GM23338 (cell line): ENCODE measurements around the gene CCDC63. TPM values are rescaled to one million over a fixed set of nuclear protein-coding genes. Genes with fewer than 3 reads are reported as not detected.

Experiments used
- ATAC-seq: fragments of 200-7000 bp; cut with Tn5 transposase; 3 replicates; pipeline ENCODE4 v1.9.1; 2020
- DNase-seq: peaks from one replicate; pipeline ENCODE4 v3.0.0-alpha.2; 2015; ENCODE audit warnings: low spot score
- H2AFZ ChIP-seq: fragments of 200-600 bp; sonication (generic); 2 replicates; pipeline ENCODE4 v1.8.0; 2016; ENCODE audit warnings: antibody characterized with exemption, mild to moderate bottlenecking, moderate library complexity
- H3F3A ChIP-seq: fragments of 200-600 bp; sonication (generic); replicated peaks from 2 replicates; pipeline ENCODE4 v1.8.0; 2017; ENCODE audit warnings: antibody characterized with exemption, mixed run types, low read depth
- H3K27ac ChIP-seq: fragments of 200-600 bp; sonication (generic); 2 replicates; pipeline ENCODE4 v1.6.1; 2016; ENCODE audit warnings: low read depth
- H3K27me3 ChIP-seq: fragments of 200-600 bp; sonication (generic); 2 replicates; pipeline ENCODE4 v1.8.0; 2016; ENCODE audit warnings: mild to moderate bottlenecking, mixed run types, moderate library complexity; ENCODE audit not compliant: insufficient read depth
- H3K36me3 ChIP-seq: fragments of 200-600 bp; sonication (generic); 2 replicates; pipeline ENCODE4 v1.8.0; 2016; ENCODE audit warnings: mild to moderate bottlenecking; ENCODE audit not compliant: insufficient read depth
- H3K4me1 ChIP-seq: fragments of 200-600 bp; sonication (generic); 2 replicates; pipeline ENCODE4 v1.8.0; 2016; ENCODE audit warnings: mild to moderate bottlenecking, moderate library complexity; ENCODE audit not compliant: insufficient read depth
- H3K4me2 ChIP-seq: fragments of 200-600 bp; sonication (generic); 2 replicates; pipeline ENCODE4 v1.7.1; 2017; ENCODE audit warnings: mixed run types
- H3K4me3 ChIP-seq: fragments of 200-600 bp; sonication (generic); 2 replicates; pipeline ENCODE4 v1.6.1; 2016; ENCODE audit warnings: mixed run types
- H3K79me2 ChIP-seq: fragments of 200-600 bp; sonication (generic); replicated peaks from 2 replicates; pipeline ENCODE4 v1.8.0; 2017; ENCODE audit warnings: mild to moderate bottlenecking; ENCODE audit not compliant: insufficient read depth
- H3K9me2 ChIP-seq: fragments of 200-600 bp; sonication (generic); 2 replicates; pipeline ENCODE4 v1.8.0; 2017; ENCODE audit not compliant: insufficient read depth
- H4K20me1 ChIP-seq: fragments of 200-600 bp; sonication (generic); replicated peaks from 2 replicates; pipeline ENCODE4 v1.8.0; 2017; ENCODE audit warnings: mild to moderate bottlenecking; ENCODE audit not compliant: insufficient read depth
- H3K27ac Mint-ChIP-seq: 2 replicates; pipeline ENCODE4 v1.8.0; 2020; ENCODE audit warnings: inconsistent platforms, mild to moderate bottlenecking, moderate library complexity, mixed read lengths
- H3K27me3 Mint-ChIP-seq: 3 replicates; pipeline ENCODE4 v1.8.0; 2022; ENCODE audit warnings: low read depth, mild to moderate bottlenecking, moderate library complexity, mixed read lengths, inconsistent platforms; ENCODE audit not compliant: insufficient read depth, poor library complexity
- H3K36me3 Mint-ChIP-seq: 3 replicates; pipeline ENCODE4 v1.8.0; 2021; ENCODE audit warnings: low read depth, mild to moderate bottlenecking, inconsistent platforms, moderate library complexity, mixed read lengths
- H3K4me1 Mint-ChIP-seq: 3 replicates; pipeline ENCODE4 v1.8.0; 2020; ENCODE audit warnings: mild to moderate bottlenecking, inconsistent platforms, mixed read lengths
- H3K4me3 Mint-ChIP-seq: 3 replicates; pipeline ENCODE4 v1.8.0; 2021; ENCODE audit warnings: moderate library complexity, mild to moderate bottlenecking, inconsistent platforms, mixed read lengths
- H3K9me3 Mint-ChIP-seq: 3 replicates; pipeline ENCODE4 v1.8.0; 2020; ENCODE audit warnings: moderate library complexity, mild to moderate bottlenecking, inconsistent platforms, mixed read lengths
- CREB1 ChIP-seq: fragments of 250-450 bp; sonication (Bioruptor Pico); IDR thresholded peaks from 2 replicates; pipeline ENCODE4 v1.5.0; 2020; ENCODE audit warnings: low read depth, mild to moderate bottlenecking, moderate library complexity
- EZH2phosphoT487 ChIP-seq: fragments of 200-600 bp; sonication (generic); IDR thresholded peaks from one replicate; pipeline ENCODE4 v1.8.1; 2018; ENCODE audit warnings: antibody characterized with exemption; ENCODE audit not compliant: unreplicated experiment
- JUNB ChIP-seq: IDR thresholded peaks from one replicate; pipeline ENCODE4 v1.6.1; 2016; ENCODE audit warnings: antibody characterized with exemption; ENCODE audit not compliant: unreplicated experiment
- NANOG ChIP-seq: IDR thresholded peaks from 2 replicates; pipeline ENCODE4 v1.6.1; 2016; ENCODE audit warnings: antibody characterized with exemption, borderline replicate concordance
- POLR2AphosphoS5 ChIP-seq: IDR thresholded peaks from 2 replicates; pipeline ENCODE4 v1.6.1; 2016; ENCODE audit warnings: antibody characterized with exemption, low read depth
- ZNF114 ChIP-seq: fragments of 250-450 bp; sonication (Bioruptor Pico); IDR thresholded peaks from 2 replicates; pipeline ENCODE4 v1.5.0; 2020; ENCODE audit warnings: mild to moderate bottlenecking, moderate library complexity
- ZNF331 ChIP-seq: fragments of 250-450 bp; sonication (Bioruptor Pico); IDR thresholded peaks from 2 replicates; pipeline ENCODE4 v1.5.0; 2020; ENCODE audit warnings: low read depth, mild to moderate bottlenecking, moderate library complexity
- ZNF462 ChIP-seq: fragments of 250-450 bp; sonication (Bioruptor Pico); IDR thresholded peaks from 2 replicates; pipeline ENCODE4 v1.5.0; 2020; ENCODE audit warnings: mild to moderate bottlenecking, moderate library complexity
- polyA plus RNA-seq: library from polyadenylated mRNA; unstranded; fragments of >200 nt; fragmentation: Nextera tagmentation; extraction: Ambion mirVana; gene quantifications from 2 replicates; pipeline ENCODE4 v1.2.1, GENCODE V29; 2016
- total RNA-seq: library from RNA; depleted of rRNA; stranded (reverse); fragments of >200 nt; shearing (Covaris generic); gene quantifications from 2 replicates; pipeline ENCODE4 v1.2.3, GENCODE V29; 2014

CCDC63 gene
- total and polyA plus RNA-seq, 2 experiments from 2014 or later = 1.8 TPM; not detected in 1

- TF ChIP-seq ZNF462 (CRISPR knock-in tag) = no peak
- TF ChIP-seq POLR2AphosphoS5 = no peak
- TF ChIP-seq ZNF331 = no peak
- TF ChIP-seq EZH2phosphoT487 = no peak
- TF ChIP-seq CREB1 (CRISPR knock-in tag) = peak; percentile 25; the same call in 1 of the 2 replicates
- no peak for TF ChIP-seq NANOG
- TF ChIP-seq ZNF114 (CRISPR knock-in tag) = no peak
- TF ChIP-seq JUNB = no peak
Observed at GRCh38 chr12:110826592-110827200, 20.1 kb upstream of the CCDC63 start (continued).

GRCh38 chr12:110829308-110829707 is 17.5 kb upstream of the CCDC63 start:
- H3K27me3 ChIP-seq = no peaks in the 10 kb centered on the region
- DNase-seq (no peak), ATAC-seq (no peak)
- Mint-ChIP-seq H3K36me3 (no peaks in the 10 kb centered on the region), H3K27ac (no peak overlapping the region), H3K4me1 (no peaks in the 10 kb centered on the region), H3K9me3 (no peaks in the 10 kb centered on the region), H3K4me3 (no peak overlapping the region), H3K27me3 (peaks cover 6% of the 10 kb centered on the region)
- TF ChIP-seq JUNB (no peak), NANOG (no peak)
- no peaks in the 10 kb centered on the region for H3K36me3 ChIP-seq
- H4K20me1 ChIP-seq = no peaks in the 10 kb centered on the region
- H2AFZ ChIP-seq = no peak overlapping the region
- H3K4me3 ChIP-seq = no peak overlapping the region
- H3K9me2 ChIP-seq = no peaks in the 10 kb centered on the region
- no peak overlapping the region for H3K27ac ChIP-seq
- H3K4me1 ChIP-seq = no peaks in the 10 kb centered on the region
- H3K4me2 ChIP-seq = no peak overlapping the region
- no peaks in the 10 kb centered on the region for H3F3A ChIP-seq
- no peaks in the 10 kb centered on the region for H3K79me2 ChIP-seq
